Stimulated activated CD8-positive, alpha-beta memory T cell treated with anti-CD3 and anti-CD28 coated beads, Interleukin-7, amount 100 ng/mL, for 1 hour (primary cell): ENCODE measurements around the gene SF3B3.
"Not testable (repeated sequence)": the region's sequence is repeated elsewhere in the genome, so short reads cannot be mapped to it uniquely, and the experiment has no call there.

ENCODE experiments used
- DNase-seq, 2 donors: peaks; one replicate each; pipeline ENCODE4 v3.0.0-alpha.2; 2020; ENCODE audit warnings: low read depth in 2 of 2

SF3B3 gene

GRCh38 chr16:70511833-70512232 is 11.8 kb upstream of the SF3B3 start:
- no peak for DNase-seq

- DNase-seq, result no peak
Observed at GRCh38 chr16:70512456-70512855, 11.2 kb upstream of the SF3B3 start.

- no peak for DNase-seq
Observed at GRCh38 chr16:70520612-70521297, 2.9 kb upstream of the SF3B3 start.

- DNase-seq, result no peak
Observed at GRCh38 chr16:70522216-70523075, 1.2 kb upstream of the SF3B3 start.

- DNase-seq, result peak; percentile 76 to 78
Observed at GRCh38 chr16:70523076-70523742, 407 bp upstream of the SF3B3 start, which contains the start of gene COG4. COG4 (minus strand) TSS chr16:70523554; CDS start chr16:70523543, 11 bp downstream.

GRCh38 chr16:70524399-70524825 is 796 bp downstream of the SF3B3 start:
- DNase-seq, result not testable (repeated sequence)

- DNase-seq, result no peak
Observed at GRCh38 chr16:70526403-70526802, 2.8 kb downstream of the SF3B3 start.

- DNase-seq, result no peak
Observed at GRCh38 chr16:70527315-70527996, 3.8 kb downstream of the SF3B3 start.

- DNase-seq, result no peak
Observed at GRCh38 chr16:70529051-70529777, 5.6 kb downstream of the SF3B3 start.

GRCh38 chr16:70529954-70530353 is 6.3 kb downstream of the SF3B3 start:
- not testable (repeated sequence) for DNase-seq

- DNase-seq, result no peak
Observed at GRCh38 chr16:70534971-70535370, 11.4 kb downstream of the SF3B3 start.

GRCh38 chr16:70540994-70541393 is 17.4 kb downstream of the SF3B3 start:
- DNase-seq, result no peak

- no peak for DNase-seq
Observed at GRCh38 chr16:70544548-70544947, 20.9 kb downstream of the SF3B3 start.

GRCh38 chr16:70548936-70549335 is 25.3 kb downstream of the SF3B3 start:
- no peak for DNase-seq

- no peak for DNase-seq
Observed at GRCh38 chr16:70550082-70550481, 26.5 kb downstream of the SF3B3 start.

- DNase-seq, result no peak
Observed at GRCh38 chr16:70551788-70552187, 28.2 kb downstream of the SF3B3 start.

GRCh38 chr16:70552675-70553074 is 29.1 kb downstream of the SF3B3 start:
- DNase-seq, result no peak

GRCh38 chr16:70553645-70554044 is 30.0 kb downstream of the SF3B3 start:
- no peak for DNase-seq

- no peak for DNase-seq
Observed at GRCh38 chr16:70556063-70556462, 32.4 kb downstream of the SF3B3 start.

- DNase-seq, result no peak
Observed at GRCh38 chr16:70561623-70562022, 38.0 kb downstream of the SF3B3 start.

GRCh38 chr16:70563636-70564035 is 40.0 kb downstream of the SF3B3 start:
- no peak for DNase-seq
